Measurements from ENCODE around the gene ABO.
"Not testable (repeated sequence)": the region's sequence is repeated elsewhere in the genome, so short reads cannot be mapped to it uniquely, and the experiment has no call there.

ABO gene

GRCh38 chr9:133221994-133222393 lies 53.0 kb downstream of the ABO start:
- not testable (repeated sequence) for DNase-seq

GRCh38 chr9:133221177-133221809 lies 53.7 kb downstream of the ABO start:
- no peak for DNase-seq

- DNase-seq = not testable (repeated sequence)
Observed at GRCh38 chr9:133218049-133218975, 56.7 kb downstream of the ABO start.

GRCh38 chr9:133217333-133217988 lies 57.5 kb downstream of the ABO start:
- not testable (repeated sequence) for DNase-seq

- not testable (repeated sequence) for DNase-seq
Observed at GRCh38 chr9:133214276-133214675, 60.7 kb downstream of the ABO start.

GRCh38 chr9:133210609-133211008 lies 64.4 kb downstream of the ABO start:
- no peak for DNase-seq

- no peak for DNase-seq
Observed at GRCh38 chr9:133210202-133210532, 64.8 kb downstream of the ABO start.

GRCh38 chr9:133209327-133210201 lies 65.4 kb downstream of the ABO start:
- not testable (repeated sequence) for DNase-seq

GRCh38 chr9:133208880-133209300 lies 66.1 kb downstream of the ABO start, which contains the start of gene OBP2B:
Gene OBP2B, minus strand, starts transcription at chr9:133209250. Its CDS starts 51 bp downstream, at chr9:133209199.
- DNase-seq = not testable (repeated sequence)

GRCh38 chr9:133208171-133208879 lies 66.7 kb downstream of the ABO start:
- DNase-seq = not testable (repeated sequence)

- DNase-seq = no peak
Observed at GRCh38 chr9:133207540-133208170, 67.3 kb downstream of the ABO start.

- no peak for DNase-seq
Observed at GRCh38 chr9:133207021-133207531, 67.9 kb downstream of the ABO start.

GRCh38 chr9:133205996-133206931 lies 68.7 kb downstream of the ABO start:
- no peak for DNase-seq

- DNase-seq = not testable (repeated sequence)
Observed at GRCh38 chr9:133205481-133205887, 69.5 kb downstream of the ABO start.

Data from CD4-positive, alpha-beta T cell treated with Interleukin-1 beta for 1 hour (primary cell).